Astrocyte (in vitro differentiated cells and primary cell): Measurements from ENCODE around the gene NECAP2.

ENCODE experiments used
- CTCF ChIP-seq: IDR thresholded peaks from 2 replicates; pipeline ENCODE4 v1.5.1; 2011; ENCODE audit warnings: low read depth, mild to moderate bottlenecking, inconsistent platforms, low read length, moderate library complexity; ENCODE audit not compliant: insufficient read depth
- EZH2 ChIP-seq: IDR thresholded peaks from 2 replicates; pipeline ENCODE4 v1.6.1; 2012; ENCODE audit warnings: mild to moderate bottlenecking, low read length, inconsistent platforms; ENCODE audit not compliant: insufficient read depth

GRCh38 chr1:16425125-16426025 lies 15.1 kb upstream of the NECAP2 start:
- no peak for TF ChIP-seq CTCF
- no peak for TF ChIP-seq EZH2
